Endodermal cell (in vitro differentiated cells): ENCODE measurements around the gene TMEM123. TPM values are rescaled to one million over a fixed set of nuclear protein-coding genes. Genes with fewer than 3 reads are reported as not detected.

Experiments
- DNase-seq: peaks from one replicate; pipeline ENCODE4 v3.0.0-alpha.2; 2017
- H3K27ac ChIP-seq: 2 replicates; pipeline ENCODE4 v1.5.1; 2013; ENCODE audit warnings: mild to moderate bottlenecking, low read depth, low read length, moderate library complexity
- H3K27me3 ChIP-seq: 2 replicates; pipeline ENCODE4 v1.6.1; 2013; ENCODE audit warnings: mild to moderate bottlenecking, low read length, moderate library complexity; ENCODE audit not compliant: insufficient read depth, control insufficient read depth, poor library complexity, severe bottlenecking
- H3K36me3 ChIP-seq: 2 replicates; pipeline ENCODE4 v1.7.0; 2013; ENCODE audit warnings: mild to moderate bottlenecking, low read length, moderate library complexity; ENCODE audit not compliant: control insufficient read depth, insufficient read depth
- H3K4me1 ChIP-seq: one replicate; pipeline ENCODE4 v1.7.0; 2013; ENCODE audit warnings: low read length; ENCODE audit not compliant: control insufficient read depth, insufficient read depth
- H3K4me3 ChIP-seq: 2 replicates; pipeline ENCODE4 v1.5.1; 2013; ENCODE audit warnings: mild to moderate bottlenecking, low read length, moderate library complexity
- H3K9ac ChIP-seq: 2 replicates; pipeline ENCODE4 v1.6.1; 2013; ENCODE audit warnings: mild to moderate bottlenecking, low read length, moderate library complexity; ENCODE audit not compliant: poor library complexity, severe bottlenecking; ENCODE audit errors: extremely low read depth
- H3K9me3 ChIP-seq: 2 replicates; pipeline ENCODE4 v1.6.1; 2013; ENCODE audit warnings: mild to moderate bottlenecking, low read length, moderate library complexity; ENCODE audit not compliant: control insufficient read depth
- H3K27ac Mint-ChIP-seq: 2 replicates; pipeline ENCODE4 v1.8.0; 2020; ENCODE audit warnings: mixed read lengths
- H3K27me3 Mint-ChIP-seq: 2 replicates; pipeline ENCODE4 v1.8.0; 2021; ENCODE audit warnings: mild to moderate bottlenecking, mixed read lengths; ENCODE audit not compliant: insufficient read depth
- H3K36me3 Mint-ChIP-seq: 2 replicates; pipeline ENCODE4 v1.8.0; 2020; ENCODE audit warnings: low read depth, mixed read lengths
- H3K4me1 Mint-ChIP-seq: 2 replicates; pipeline ENCODE4 v1.8.0; 2020; ENCODE audit warnings: mixed read lengths
- H3K4me3 Mint-ChIP-seq: 2 replicates; pipeline ENCODE4 v1.8.0; 2020; ENCODE audit warnings: mild to moderate bottlenecking, moderate library complexity, mixed read lengths
- H3K9me3 Mint-ChIP-seq: 2 replicates; pipeline ENCODE4 v1.8.0; 2020; ENCODE audit warnings: mild to moderate bottlenecking, mixed read lengths
- WGBS, 2 experiments: methylation state at CpG; one replicate each; pipeline versions ENCODE4 v1.1.5 to v1.1.7; 2013; ENCODE audit warnings: missing lambda C conversion rate in 2 of 2, mixed read lengths in 1 of 2; ENCODE audit not compliant: insufficient coverage in 1 of 2, insufficient read length in 1 of 2; 5-methylcytosine and 5-hydroxymethylcytosine counted together
- total RNA-seq, 2 donors: library from RNA; stranded (reverse); fragmentation: NEBNext Ultra II Directional in 1 of 2; extraction: Animal tissue kit (Norgen Biotek cat#: 25700) in 1 of 2; gene quantifications; 2 replicates in 1 of 2; 3 replicates in 1 of 2; pipeline ENCODE4 v1.2.1, GENCODE V29; 2021
- TF ChIP-seq, protein P1 (sequence below): fragments of 200-600 bp; sonication (generic); conservative IDR thresholded peaks from 2 replicates; pipeline ENCODE4 v1.5.0; 2021; ENCODE audit warnings: antibody characterized with exemption, mild to moderate bottlenecking

Gene TMEM123
- total RNA-seq, 2 donors from 2014 or later: 216 to 256 TPM

DNA sequence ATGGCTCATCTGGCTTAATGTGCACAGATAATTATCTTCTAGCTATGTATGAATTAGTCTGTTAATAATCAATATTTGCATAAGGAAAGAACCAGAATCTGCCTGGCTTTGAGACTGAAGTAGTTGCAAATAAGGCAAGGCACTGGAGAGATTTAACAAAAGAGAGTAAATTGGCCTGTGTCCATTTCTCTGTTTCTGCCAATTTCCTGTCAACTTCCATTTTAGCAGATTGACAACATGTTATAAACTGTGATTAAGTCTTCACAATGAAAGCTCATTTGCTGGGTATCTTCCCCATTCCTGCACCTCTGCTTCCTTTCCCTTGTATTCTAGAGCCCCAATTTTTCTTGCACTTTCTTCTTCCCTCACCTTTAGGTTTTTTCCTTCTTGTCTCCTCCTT is 5.3 kb upstream of the TMEM123 start:
- Mint-ChIP-seq H3K4me3 (no peak overlapping the region), H3K36me3 (no peaks in the 10 kb centered on the region), H3K27me3 (no peaks in the 10 kb centered on the region), H3K9me3 (no peaks in the 10 kb centered on the region), H3K27ac (no peak overlapping the region), H3K4me1 (peaks cover 61% of the 10 kb centered on the region)
- H3K4me1 ChIP-seq: peaks cover 14% of the 10 kb centered on the region
- no peaks in the 10 kb centered on the region for H3K27me3 ChIP-seq
- H3K4me3 ChIP-seq: no peak overlapping the region
- no peak for DNase-seq
- no peak overlapping the region for H3K27ac ChIP-seq
- TF ChIP-seq, protein P1, sequence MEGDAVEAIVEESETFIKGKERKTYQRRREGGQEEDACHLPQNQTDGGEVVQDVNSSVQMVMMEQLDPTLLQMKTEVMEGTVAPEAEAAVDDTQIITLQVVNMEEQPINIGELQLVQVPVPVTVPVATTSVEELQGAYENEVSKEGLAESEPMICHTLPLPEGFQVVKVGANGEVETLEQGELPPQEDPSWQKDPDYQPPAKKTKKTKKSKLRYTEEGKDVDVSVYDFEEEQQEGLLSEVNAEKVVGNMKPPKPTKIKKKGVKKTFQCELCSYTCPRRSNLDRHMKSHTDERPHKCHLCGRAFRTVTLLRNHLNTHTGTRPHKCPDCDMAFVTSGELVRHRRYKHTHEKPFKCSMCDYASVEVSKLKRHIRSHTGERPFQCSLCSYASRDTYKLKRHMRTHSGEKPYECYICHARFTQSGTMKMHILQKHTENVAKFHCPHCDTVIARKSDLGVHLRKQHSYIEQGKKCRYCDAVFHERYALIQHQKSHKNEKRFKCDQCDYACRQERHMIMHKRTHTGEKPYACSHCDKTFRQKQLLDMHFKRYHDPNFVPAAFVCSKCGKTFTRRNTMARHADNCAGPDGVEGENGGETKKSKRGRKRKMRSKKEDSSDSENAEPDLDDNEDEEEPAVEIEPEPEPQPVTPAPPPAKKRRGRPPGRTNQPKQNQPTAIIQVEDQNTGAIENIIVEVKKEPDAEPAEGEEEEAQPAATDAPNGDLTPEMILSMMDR: no peak
- H3K9ac ChIP-seq: no peak overlapping the region
- no peaks in the 10 kb centered on the region for H3K36me3 ChIP-seq
- H3K9me3 ChIP-seq: no peaks in the 10 kb centered on the region

DNA sequence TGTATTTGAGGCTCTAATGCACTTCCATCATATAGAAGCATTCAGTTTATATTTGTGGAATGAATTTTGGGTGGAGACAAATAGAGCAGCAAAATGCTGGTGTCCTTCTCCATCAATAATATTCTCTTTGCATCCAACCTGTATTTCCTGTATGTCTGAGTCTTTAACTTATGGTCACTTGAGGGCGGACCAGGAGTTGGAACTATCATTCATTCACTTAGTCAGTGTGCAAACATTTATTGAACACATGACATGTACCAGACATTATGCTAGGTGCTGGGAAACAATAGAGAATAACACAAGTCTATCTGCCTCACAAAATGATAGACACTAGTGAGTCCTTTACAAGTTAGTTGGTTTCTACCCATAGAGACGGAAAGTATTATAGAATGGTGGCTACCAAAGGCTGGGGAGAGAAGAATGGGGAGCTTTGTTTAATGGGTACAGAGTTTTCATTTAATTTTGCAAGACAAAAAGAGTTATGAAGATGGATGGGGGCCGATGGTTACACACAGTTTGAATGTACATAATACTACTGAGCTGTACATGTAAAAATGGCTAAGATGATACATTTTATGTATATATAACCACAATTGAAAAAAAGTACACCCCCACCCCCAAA is 4.6 kb upstream of the TMEM123 start:
- Mint-ChIP-seq H3K4me3 (no peak overlapping the region), H3K4me1 (peaks cover 57% of the 10 kb centered on the region)
- WGBS, 2 experiments: 83 to 96% methylated on average over 2 of the region's 3 CpGs

DNA sequence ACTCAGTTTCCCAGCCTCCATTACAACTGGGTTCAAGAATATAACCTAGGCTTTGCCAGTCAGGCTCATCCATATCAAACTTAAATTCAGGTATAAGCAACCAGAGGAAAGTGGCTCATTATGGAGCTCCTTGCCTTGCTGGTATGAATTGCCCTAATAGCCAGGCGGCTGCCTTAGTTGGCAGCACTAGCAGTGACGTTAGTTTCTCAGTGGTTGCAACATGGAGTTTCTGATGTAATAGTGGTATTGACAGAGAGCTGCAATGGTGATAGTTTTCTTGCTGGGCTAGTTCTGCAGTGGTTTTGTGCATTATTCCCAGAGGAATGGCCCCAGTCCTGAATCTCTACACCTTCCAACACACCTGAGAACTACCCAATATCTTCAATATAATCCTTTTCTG is 3.8 kb upstream of the TMEM123 start:
- peaks cover 55% of the 10 kb centered on the region for H3K4me1 Mint-ChIP-seq
- H3K4me3 Mint-ChIP-seq: no peak overlapping the region
- Histone ChIP-seq H3K9me3 (no peaks in the 10 kb centered on the region), H3K36me3 (no peaks in the 10 kb centered on the region), H3K27ac (no peak overlapping the region), H3K27me3 (no peaks in the 10 kb centered on the region), H3K4me3 (no peak overlapping the region), H3K4me1 (peaks cover 14% of the 10 kb centered on the region), H3K9ac (no peak overlapping the region)
- no peaks in the 10 kb centered on the region for H3K36me3 Mint-ChIP-seq
- TF ChIP-seq, protein P1: no peak
- WGBS, 2 experiments: 97% methylated on average over 2 of the region's 2 CpGs; no CpG with 5 or more reads in 1 of the 2 experiments
- no peak overlapping the region for H3K27ac Mint-ChIP-seq
- H3K9me3 Mint-ChIP-seq: no peaks in the 10 kb centered on the region
- no peak for DNase-seq
- no peaks in the 10 kb centered on the region for H3K27me3 Mint-ChIP-seq

More for the DNA sequence above, 4.6 kb upstream of the TMEM123 start:
- H3K9me3 ChIP-seq: no peaks in the 10 kb centered on the region
- TF ChIP-seq, protein P1: no peak
- Mint-ChIP-seq H3K36me3 (no peaks in the 10 kb centered on the region), H3K9me3 (no peaks in the 10 kb centered on the region), H3K27me3 (no peaks in the 10 kb centered on the region), H3K27ac (no peak overlapping the region)
- H3K27me3 ChIP-seq: no peaks in the 10 kb centered on the region
- H3K4me1 ChIP-seq: peaks cover 14% of the 10 kb centered on the region
- DNase-seq: no peak
- no peaks in the 10 kb centered on the region for H3K36me3 ChIP-seq
- H3K4me3 ChIP-seq: no peak overlapping the region
- no peak overlapping the region for H3K9ac ChIP-seq
- H3K27ac ChIP-seq: no peak overlapping the region
